GM19035 (cell line): ENCODE data around the gene ABCG8.

Experiments used
- ATAC-seq: cut with Tn5 transposase; IDR thresholded peaks from one replicate; pipeline ENCODE4 v1.9.1; 2021; ENCODE audit not compliant: unreplicated experiment

Gene ABCG8

DNA sequence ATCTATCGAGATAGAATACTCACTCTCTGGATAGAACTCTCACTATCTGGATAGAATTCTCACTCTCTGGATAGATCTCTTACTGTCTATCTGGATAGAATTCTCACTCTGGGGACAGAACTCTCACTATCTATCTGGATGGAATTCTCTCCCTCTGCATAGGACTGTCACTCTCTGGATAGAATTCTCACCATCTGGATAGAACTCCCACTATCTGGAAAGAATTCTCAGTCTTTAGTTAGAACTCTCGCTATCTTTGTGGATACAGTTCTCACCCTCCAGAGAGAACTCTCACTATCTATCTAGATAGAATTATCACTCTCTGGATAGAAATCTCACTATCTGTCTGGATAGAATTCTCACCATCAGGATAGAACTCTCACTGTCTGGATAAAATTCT, 16.5 kb downstream of the ABCG8 start:
- no peak for ATAC-seq

- no peak for ATAC-seq
Observed at GRCh38 chr2:43872151-43872550, 33.4 kb downstream of the ABCG8 start.

GRCh38 chr2:43874776-43875451, 36.1 kb downstream of the ABCG8 start:
- ATAC-seq = no peak

GRCh38 chr2:43877782-43878464, 39.2 kb downstream of the ABCG8 start:
- peak; percentile 84 for ATAC-seq

DNA sequence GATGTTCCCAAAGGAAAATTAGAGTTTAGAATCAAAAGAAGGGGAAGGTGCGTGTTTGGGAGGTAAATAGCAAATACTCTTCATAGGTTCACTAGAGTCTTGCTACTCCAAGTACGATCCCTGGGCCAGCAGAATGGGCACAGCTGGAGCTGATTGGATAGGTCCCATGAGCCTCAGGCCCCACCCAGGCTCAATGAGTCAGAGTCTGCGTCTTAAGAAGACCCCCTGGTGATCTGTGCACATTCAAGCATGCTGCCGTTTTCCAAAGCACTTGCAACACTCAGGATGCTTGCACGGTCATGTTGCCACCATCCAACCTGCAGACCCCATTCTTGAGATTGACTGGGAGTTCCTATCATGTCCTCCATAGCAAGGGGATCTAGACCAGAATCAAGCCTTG, 40.5 kb downstream of the ABCG8 start:
- no peak for ATAC-seq

GRCh38 chr2:43880471-43880870, 41.7 kb downstream of the ABCG8 start:
- ATAC-seq = no peak

DNA sequence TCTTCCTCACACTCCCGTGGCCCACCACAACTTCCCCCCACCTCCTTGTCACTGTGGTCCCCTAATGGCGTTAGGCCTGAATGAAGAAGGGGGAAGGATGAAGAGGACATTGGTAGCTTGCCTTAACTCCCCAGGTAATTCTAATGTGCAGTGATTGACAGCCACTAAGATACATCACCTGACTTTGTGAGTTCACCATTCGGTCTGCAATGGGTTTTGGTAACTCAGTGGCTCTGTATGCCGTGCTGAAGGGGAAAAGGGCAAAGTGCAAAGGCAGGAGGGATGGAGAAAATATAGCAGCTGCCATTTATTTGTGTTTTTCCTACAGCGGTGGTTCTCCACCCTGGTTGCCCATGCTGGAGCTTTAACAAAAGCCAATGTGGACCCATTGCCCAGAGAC, 42.2 kb downstream of the ABCG8 start:
- ATAC-seq = no peak

DNA sequence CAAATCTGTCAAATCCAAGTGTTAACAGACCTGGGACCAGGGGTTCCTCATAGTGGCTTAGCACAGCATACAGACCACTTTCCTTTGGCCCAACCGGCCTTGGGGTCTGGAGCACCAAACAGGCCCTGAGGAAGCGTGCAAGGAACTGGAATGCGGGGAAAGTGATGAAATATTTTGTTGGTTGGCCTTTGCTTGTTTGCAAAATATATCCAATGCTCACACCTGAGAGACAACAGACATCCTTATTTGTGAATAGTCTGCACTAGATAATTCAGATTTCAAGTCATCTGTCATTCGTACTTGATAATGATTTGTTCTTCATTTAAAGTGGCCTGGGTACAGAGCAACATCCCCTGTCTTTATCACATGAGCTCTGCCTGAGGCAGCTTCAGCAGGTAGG, 43.5 kb downstream of the ABCG8 start:
- ATAC-seq = no peak

DNA sequence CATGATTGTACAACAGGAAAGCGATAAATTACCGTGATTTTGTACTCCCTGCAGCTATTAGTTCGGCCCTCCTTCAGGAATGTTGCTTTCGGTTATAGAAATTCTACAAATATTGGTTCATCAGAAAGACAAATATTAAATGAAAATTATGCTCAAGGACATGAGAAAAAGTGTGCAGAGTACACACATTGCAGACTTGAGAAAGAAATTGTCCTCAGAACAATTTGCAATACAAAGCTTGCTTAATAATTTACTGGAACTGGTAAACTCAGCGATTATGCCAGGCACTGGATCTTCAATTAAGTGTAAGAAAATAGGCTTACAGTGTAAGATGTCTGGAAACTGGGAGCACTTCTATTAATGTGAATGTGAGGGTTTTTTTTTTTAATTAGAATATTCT, 45.9 kb downstream of the ABCG8 start:
- no peak for ATAC-seq

DNA sequence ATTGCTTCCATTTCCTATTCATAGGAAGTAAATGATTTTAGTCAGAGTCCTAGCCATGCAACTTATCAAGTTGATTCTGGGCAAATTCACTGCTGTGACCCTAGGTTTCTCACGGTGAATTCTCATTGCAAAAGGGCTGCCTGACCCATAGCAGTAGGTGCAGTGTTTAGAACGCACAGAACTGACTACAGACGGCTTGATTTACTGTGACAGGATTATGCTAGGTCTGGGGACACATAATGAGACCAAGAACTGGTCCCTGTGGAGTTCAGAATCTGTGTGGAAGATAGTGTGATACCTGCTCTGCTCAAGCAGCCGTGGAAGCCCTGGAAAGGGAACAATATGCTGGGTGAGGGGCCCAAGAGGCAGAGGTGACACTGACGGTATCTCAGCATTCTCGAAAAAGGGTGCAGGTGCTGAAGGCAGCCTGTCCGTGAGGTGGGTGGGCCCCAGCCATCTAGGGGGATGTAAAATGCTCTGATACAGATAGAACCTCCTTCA, 46.4 kb downstream of the ABCG8 start:
- ATAC-seq = no peak

DNA sequence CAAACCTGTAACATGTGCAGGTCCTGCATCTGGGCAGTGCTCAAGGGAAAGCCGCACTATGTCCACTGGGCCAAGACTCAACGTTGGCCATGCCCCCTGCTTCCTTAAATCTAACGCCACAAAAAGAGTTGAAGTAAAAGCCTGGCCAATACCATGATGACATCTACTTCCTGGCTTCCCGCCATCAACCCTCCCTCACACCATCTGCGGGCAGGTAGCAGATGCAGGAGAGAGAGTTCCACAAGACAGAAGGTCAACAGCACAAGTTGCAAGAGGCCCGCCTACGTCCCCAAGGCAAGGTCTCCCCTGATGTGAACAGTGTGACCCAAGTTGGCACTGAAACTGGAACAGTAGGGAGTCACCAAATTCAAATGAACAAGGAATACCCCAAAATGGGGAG, 48.4 kb downstream of the ABCG8 start:
- no peak for ATAC-seq

GRCh38 chr2:43889416-43889815, 50.6 kb downstream of the ABCG8 start:
- no peak for ATAC-seq

- no peak for ATAC-seq
Observed at GRCh38 chr2:43890855-43891254, 52.1 kb downstream of the ABCG8 start.

DNA sequence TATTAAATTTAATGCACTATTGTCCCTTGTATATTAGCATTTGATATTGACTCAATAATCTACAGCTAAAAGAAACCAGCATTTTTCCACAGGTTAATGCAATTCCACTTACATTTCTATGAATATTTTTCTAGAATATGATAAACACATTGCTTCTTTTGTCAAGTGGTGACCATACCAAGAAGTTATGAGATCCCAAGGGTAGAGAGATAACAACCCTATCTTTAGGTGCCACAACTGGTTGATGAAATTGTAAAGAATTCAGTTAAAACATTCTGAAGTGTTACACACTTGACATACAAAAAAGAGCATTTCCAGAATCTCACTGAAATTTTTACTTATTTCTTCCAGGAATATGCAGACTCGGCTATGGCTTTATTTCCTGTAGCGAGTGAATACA, 56.0 kb downstream of the ABCG8 start:
- no peak for ATAC-seq

DNA sequence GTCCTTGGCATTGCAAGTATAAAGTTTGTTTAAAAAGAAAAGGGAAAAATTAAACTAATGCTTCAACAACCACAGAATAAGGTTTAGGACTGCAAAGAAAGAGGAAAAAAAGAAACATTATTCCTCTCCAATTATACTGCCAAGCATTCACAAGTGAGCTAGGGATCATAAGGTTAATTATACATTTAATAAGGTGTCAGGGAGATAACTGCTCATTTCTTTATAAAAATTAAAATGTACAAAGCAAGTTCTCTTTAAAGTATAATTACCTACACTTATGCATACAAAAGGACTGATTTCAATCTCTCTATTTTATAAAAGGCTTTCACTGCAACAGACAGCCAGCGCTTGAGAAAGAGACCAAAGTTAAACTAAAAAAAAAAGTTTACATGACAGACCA, 58.1 kb downstream of the ABCG8 start:
- ATAC-seq = no peak

- no peak for ATAC-seq
Observed at GRCh38 chr2:43897492-43897891, 58.7 kb downstream of the ABCG8 start.

GRCh38 chr2:43898134-43898837, 59.5 kb downstream of the ABCG8 start:
- no peak for ATAC-seq

DNA sequence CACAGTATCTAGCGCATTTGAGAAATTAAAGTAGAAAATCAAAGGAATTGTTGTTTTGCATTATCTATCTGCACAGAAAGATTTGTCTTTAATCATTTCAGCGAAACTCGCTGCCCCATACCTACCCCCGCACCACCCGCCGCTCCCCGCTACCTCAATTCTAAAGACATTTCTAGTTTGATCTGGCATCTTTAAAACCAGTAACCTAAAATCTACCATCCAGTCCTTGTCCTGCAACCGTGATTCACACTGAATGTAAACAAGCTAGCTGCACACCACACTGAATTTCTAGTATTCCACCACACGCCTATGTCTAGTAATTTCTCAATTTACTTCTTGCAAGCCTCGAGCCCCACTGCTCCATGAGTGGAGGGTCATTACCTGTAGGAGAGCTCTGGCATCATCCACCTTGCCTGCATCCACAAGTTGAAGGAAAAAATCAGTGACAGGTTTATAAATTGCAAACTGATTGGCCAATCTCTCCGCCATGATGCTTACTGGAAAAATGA, 60.1 kb downstream of the ABCG8 start:
- ATAC-seq = no peak

DNA sequence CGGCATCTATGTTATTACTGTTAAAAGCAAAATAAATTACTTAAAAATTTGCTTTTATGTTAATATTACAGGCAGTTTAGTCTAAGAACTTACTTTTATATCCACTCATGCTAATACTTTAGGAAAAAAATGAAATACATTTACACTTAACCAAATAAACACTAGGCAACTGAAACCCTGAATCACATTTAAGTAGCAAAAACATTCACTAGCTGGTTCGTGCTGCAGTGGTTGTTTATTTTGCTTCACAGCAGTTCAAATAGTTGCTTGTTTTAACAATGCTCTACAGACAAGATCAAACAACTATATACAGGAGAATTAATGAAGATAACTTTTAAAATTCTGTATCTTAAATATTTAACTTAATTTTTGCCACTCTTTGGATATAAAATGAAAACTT, 60.8 kb downstream of the ABCG8 start:
- no peak for ATAC-seq

GRCh38 chr2:43905371-43905803, 66.6 kb downstream of the ABCG8 start:
- no peak for ATAC-seq

DNA sequence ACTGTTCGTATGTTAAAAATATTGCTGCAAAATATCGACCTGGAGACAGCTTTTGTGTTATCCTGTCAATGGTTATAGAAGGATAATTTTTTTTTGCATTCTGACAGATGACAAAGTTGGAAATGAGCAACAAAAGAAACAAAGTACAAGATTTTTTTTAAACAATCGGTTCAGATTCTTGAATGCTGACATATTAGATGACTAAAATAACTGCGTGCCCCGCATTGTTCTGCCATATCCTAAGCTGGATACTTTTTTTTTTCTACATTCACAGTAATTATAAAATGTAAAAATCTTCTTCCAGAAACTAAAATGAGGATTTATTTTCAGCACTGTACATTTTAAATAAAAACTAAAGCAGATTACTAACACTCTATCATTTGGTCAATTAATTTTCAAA, 67.1 kb downstream of the ABCG8 start:
- no peak for ATAC-seq
